KMS-11 (cell line): ENCODE measurements around the gene SLC37A3.

ENCODE experiments used
- H2AFZ ChIP-seq: fragments of 200-600 bp; sonication (generic); 2 replicates; pipeline ENCODE4 v1.6.1; 2016; ENCODE audit warnings: antibody characterized with exemption, mixed run types, low read depth
- H3K27ac ChIP-seq: fragments of 200-600 bp; sonication (generic); 2 replicates; pipeline ENCODE4 v1.6.1; 2016; ENCODE audit warnings: mild to moderate bottlenecking, mixed run types
- H3K27me3 ChIP-seq: fragments of 200-600 bp; sonication (generic); 2 replicates; pipeline ENCODE4 v1.6.1; 2017; ENCODE audit warnings: mild to moderate bottlenecking, low read depth, mixed run types, moderate library complexity; ENCODE audit not compliant: insufficient read depth
- H3K36me3 ChIP-seq: fragments of 200-600 bp; sonication (generic); 2 replicates; pipeline ENCODE4 v1.6.1; 2017; ENCODE audit warnings: mild to moderate bottlenecking, mixed run types; ENCODE audit not compliant: insufficient read depth
- H3K4me1 ChIP-seq: fragments of 200-600 bp; sonication (generic); 2 replicates; pipeline ENCODE4 v1.6.1; 2016; ENCODE audit warnings: mild to moderate bottlenecking, low read depth, mixed run types; ENCODE audit not compliant: poor library complexity, severe bottlenecking
- H3K4me2 ChIP-seq: fragments of 200-600 bp; sonication (generic); 2 replicates; pipeline ENCODE4 v1.7.0; 2016; ENCODE audit warnings: mild to moderate bottlenecking, mixed run types
- H3K4me3 ChIP-seq: fragments of 200-600 bp; sonication (generic); IDR thresholded peaks from 2 replicates; pipeline ENCODE4 v1.6.1; 2017; ENCODE audit warnings: low read depth, low read length, mixed read lengths; ENCODE audit not compliant: insufficient read depth
- H3K79me2 ChIP-seq: fragments of 200-600 bp; sonication (generic); 2 replicates; pipeline ENCODE4 v1.6.1; 2016; ENCODE audit warnings: low read depth, mixed run types; ENCODE audit not compliant: insufficient read depth
- H3K9ac ChIP-seq: fragments of 200-600 bp; sonication (generic); 2 replicates; pipeline ENCODE4 v1.6.1; 2016; ENCODE audit warnings: mild to moderate bottlenecking, mixed run types
- H4K20me1 ChIP-seq: fragments of 200-600 bp; sonication (generic); 2 replicates; pipeline ENCODE4 v1.6.1; 2016; ENCODE audit warnings: mild to moderate bottlenecking, mixed run types; ENCODE audit not compliant: insufficient read depth
- CTCF ChIP-seq: fragments of 200-600 bp; sonication (generic); conservative IDR thresholded peaks from 2 replicates; pipeline ENCODE4 v1.6.1; 2017; ENCODE audit warnings: low read depth, mild to moderate bottlenecking, antibody characterized with exemption, low read length, moderate library complexity, mixed read lengths

The SLC37A3 gene

DNA sequence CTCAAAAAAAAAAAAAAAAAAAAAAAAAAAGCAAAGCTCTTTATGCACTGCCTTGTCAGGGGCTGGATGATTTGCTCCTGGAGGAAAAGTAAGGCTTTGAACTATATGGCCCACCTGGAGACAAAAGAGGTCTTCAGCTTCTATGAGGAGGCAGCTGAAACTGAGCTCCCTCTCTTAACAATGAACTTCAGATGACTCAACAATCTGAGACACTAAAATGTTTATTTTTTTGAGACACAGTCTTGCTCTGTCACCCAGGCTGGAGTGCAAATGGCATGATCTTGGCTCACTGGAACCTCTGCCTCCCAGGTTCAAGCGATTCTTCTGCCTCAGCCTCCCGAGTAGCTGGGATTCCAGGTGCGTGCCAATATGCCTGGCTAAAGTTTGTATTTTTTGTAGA, 42.3 kb upstream of the SLC37A3 start:
- no peak for TF ChIP-seq CTCF
- Histone ChIP-seq H3K36me3 (no peaks in the 10 kb centered on the region), H4K20me1 (no peaks in the 10 kb centered on the region), H2AFZ (no peak overlapping the region), H3K27me3 (no peaks in the 10 kb centered on the region), H3K27ac (no peak overlapping the region), H3K4me1 (no peaks in the 10 kb centered on the region), H3K4me2 (no peak overlapping the region), H3K9ac (no peak overlapping the region), H3K4me3 (no peak overlapping the region), H3K79me2 (no peaks in the 10 kb centered on the region)

DNA sequence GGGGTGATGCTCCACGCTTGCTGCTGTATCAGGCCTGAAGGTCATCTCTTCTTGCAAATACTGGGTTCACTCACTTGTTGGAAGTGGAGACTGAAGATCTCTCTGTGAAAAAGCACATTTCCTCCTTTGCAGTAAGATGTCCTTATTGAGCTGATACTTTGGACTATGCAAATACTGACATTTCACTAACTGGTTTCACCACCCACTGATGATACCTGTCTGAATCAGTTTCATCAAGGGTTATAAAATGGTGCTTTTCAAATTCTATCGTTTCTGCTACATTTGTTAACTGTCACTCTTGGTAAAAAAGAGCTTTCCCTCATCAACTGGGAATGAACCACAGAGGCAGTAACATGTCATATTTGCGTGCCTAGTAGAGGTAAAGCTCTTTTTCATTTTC, 41.0 kb upstream of the SLC37A3 start:
- H3K36me3 ChIP-seq: no peaks in the 10 kb centered on the region
- no peak overlapping the region for H3K4me2 ChIP-seq
- TF ChIP-seq CTCF: no peak
- no peaks in the 10 kb centered on the region for H3K79me2 ChIP-seq
- no peaks in the 10 kb centered on the region for H4K20me1 ChIP-seq
- H3K4me1 ChIP-seq: no peaks in the 10 kb centered on the region
- H3K4me3 ChIP-seq: no peak overlapping the region
- no peak overlapping the region for H3K9ac ChIP-seq
- H3K27ac ChIP-seq: no peak overlapping the region
- no peaks in the 10 kb centered on the region for H3K27me3 ChIP-seq
- H2AFZ ChIP-seq: no peak overlapping the region

GRCh38 chr7:140435252-140435895, 37.0 kb upstream of the SLC37A3 start:
- no peak overlapping the region for H2AFZ ChIP-seq
- H3K27ac ChIP-seq: no peak overlapping the region
- no peak overlapping the region for H3K9ac ChIP-seq
- no peaks in the 10 kb centered on the region for H3K4me1 ChIP-seq
- no peaks in the 10 kb centered on the region for H4K20me1 ChIP-seq
- no peak overlapping the region for H3K4me2 ChIP-seq
- no peak for TF ChIP-seq CTCF
- no peaks in the 10 kb centered on the region for H3K79me2 ChIP-seq
- no peaks in the 10 kb centered on the region for H3K27me3 ChIP-seq
- H3K36me3 ChIP-seq: no peaks in the 10 kb centered on the region
- H3K4me3 ChIP-seq: no peak overlapping the region

DNA sequence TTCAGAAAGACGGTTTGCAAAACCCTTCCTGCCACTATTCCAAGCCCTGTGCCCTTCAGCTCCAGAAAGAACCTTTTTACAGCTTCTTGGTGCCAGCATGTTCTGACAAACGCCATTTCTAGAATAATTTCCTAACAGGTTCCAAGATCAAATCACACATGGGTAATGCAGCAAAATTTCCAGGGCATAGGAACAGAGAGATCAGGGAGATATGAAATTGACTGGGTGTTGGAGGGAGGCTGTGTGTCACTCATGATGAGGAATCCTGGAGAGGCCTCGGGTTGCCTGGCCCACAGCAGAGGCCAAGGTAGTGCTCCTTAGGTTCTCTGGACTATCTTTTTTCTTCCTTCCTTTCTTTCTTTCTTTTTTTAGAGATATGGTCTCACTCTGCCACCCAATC, 35.1 kb upstream of the SLC37A3 start:
- H2AFZ ChIP-seq: no peak overlapping the region
- H3K4me1 ChIP-seq: no peaks in the 10 kb centered on the region
- H3K4me2 ChIP-seq: no peak overlapping the region
- no peak overlapping the region for H3K4me3 ChIP-seq
- H4K20me1 ChIP-seq: no peaks in the 10 kb centered on the region
- TF ChIP-seq CTCF: no peak
- no peak overlapping the region for H3K27ac ChIP-seq
- no peaks in the 10 kb centered on the region for H3K79me2 ChIP-seq
- no peak overlapping the region for H3K9ac ChIP-seq
- H3K27me3 ChIP-seq: no peaks in the 10 kb centered on the region
- H3K36me3 ChIP-seq: no peaks in the 10 kb centered on the region
